Heart left ventricle (tissue), 16 donors: Measurements from ENCODE around the gene DKK3. TPM values are rescaled to one million over a fixed set of nuclear protein-coding genes. Genes with fewer than 3 reads are reported as not detected.

ENCODE experiments used
- ATAC-seq, 4 donors: fragments of 200-7000 bp; cut with Tn5 transposase; one replicate each; pipeline ENCODE4 v1.9.1; 2020 to 2022; ENCODE audit warnings: moderate library complexity in 4 of 4, mild to moderate bottlenecking in 3 of 4, moderate number of reproducible peaks in 1 of 4
- DNase-seq, 5 donors: peaks; one replicate each; pipeline ENCODE4 v3.0.0-alpha.2; 2020
- H3K27ac ChIP-seq, 12 donors: fragments of 200-600 bp; sonication (generic) in 4 of 12; one replicate each; pipeline versions ENCODE4 v1.5.0 to v1.8.0; 2016 to 2022; ENCODE audit warnings: mild to moderate bottlenecking in 2 of 12
- H3K27me3 ChIP-seq, 9 donors: fragments of 200-600 bp; sonication (generic) in 2 of 9; one replicate each; pipeline versions ENCODE4 v1.5.1 to v1.8.0; 2016 to 2022; ENCODE audit warnings: mild to moderate bottlenecking in 3 of 9
- H3K36me3 ChIP-seq, 9 donors: fragments of 200-600 bp; sonication (generic) in 2 of 9; one replicate each; pipeline versions ENCODE4 v1.5.0 to v1.8.0; 2018 to 2022; ENCODE audit warnings: mild to moderate bottlenecking in 2 of 9
- H3K4me1 ChIP-seq, 12 donors: fragments of 200-600 bp; sonication (generic) in 4 of 12; one replicate each; pipeline versions ENCODE4 v1.5.0 to v1.8.0; 2016 to 2022; ENCODE audit warnings: mild to moderate bottlenecking in 3 of 12
- H3K4me3 ChIP-seq, 12 donors: fragments of 200-600 bp; sonication (generic) in 4 of 12; one replicate each; pipeline versions ENCODE4 v1.5.0 to v1.8.0; 2017 to 2022; ENCODE audit warnings: mild to moderate bottlenecking in 9 of 12, moderate library complexity in 4 of 12
- H3K9me3 ChIP-seq, 12 donors: fragments of 200-600 bp; sonication (generic) in 4 of 12; one replicate each; pipeline versions ENCODE4 v1.5.0 to v1.8.0; 2016 to 2022; ENCODE audit warnings: mild to moderate bottlenecking in 1 of 12
- CTCF ChIP-seq, 12 donors: fragments of 200-600 bp; sonication (generic) in 4 of 12; IDR thresholded peaks; one replicate each; pipeline versions ENCODE4 v1.5.0 to v1.8.0; 2018 to 2022; ENCODE audit warnings: antibody characterized with exemption in 12 of 12, mild to moderate bottlenecking in 5 of 12
- POLR2A ChIP-seq, 2 donors: fragments of 450-650 bp; IDR thresholded peaks; one replicate each; pipeline ENCODE4 v1.6.1; 2017; ENCODE audit warnings: antibody characterized with exemption in 2 of 2, mild to moderate bottlenecking in 2 of 2, moderate library complexity in 2 of 2
- WGBS, 4 donors: extraction: QIAGEN DNeasy Blood & Tissue Kit in 2 of 4; methylation state at CpG; one replicate each; pipeline versions ENCODE4 v1.1.5 to v1.1.7; 2013 to 2018; 5-methylcytosine and 5-hydroxymethylcytosine counted together
- intact Hi-C, 10 donors: fragments of 100-400 bp; cut with DNase I; formaldehyde crosslinking; loops; one replicate each; pipeline versions ENCODE4 v1.11.1 to v1.14.2; 2022
- polyA plus RNA-seq, 2 donors: library from polyadenylated mRNA; stranded (reverse); fragments of 200-250 nt; gene quantifications; one replicate each; pipeline ENCODE4 v1.2.3, GENCODE V29; 2013
- total RNA-seq, 9 donors: library from RNA; depleted of rRNA in 2 of 9; stranded (reverse); fragments of >200 nt in 2 of 9; fragmentation: NEBNext Ultra II Directional in 3 of 9; extraction: Animal tissue kit (Norgen Biotek cat#: 25700) in 3 of 9; gene quantifications; one replicate each; pipeline versions ENCODE4 v1.1.0 to v1.2.4, GENCODE V29; 2016 to 2023
- donor health status: ischemic (EF 13 %, LVEDD 7.1; RV severe dilation, severe dysfunction).
- donor health status: healthy with polysubstance abuse.
- donor health status: DM: no; HTN: yes; CAD: no.
- donor health status: DM: no; HTN: no; CAD: no.
- donor health status: ischemic (EF 25% LVEDD 6.9; RV normal size, moderate dysfunction).
- donor health status: ischemic (EF 25% LVEDD 5.7; RV mildly dilated, moderate dysfunction).
- donor health status: healthy.
- donor health status: DM: yes; HTN: yes; CAD: no.
- donor health status: ischemic (EF 35%, LVEDD 5.7; RV mildly dilated, moderate dysfunction).
- donor health status: nonischemic (EF 11% LVEDD 7.7; RV severe dilation, severe dysfunction).
- donor health status: DM: yes; HTN: yes; CAD: no.
- donor health status: PGD.
- donor health status: ischemic (EF 29% LVEDD 5.4; RV normal size, mild dysfunction).
- donor health status: nonischemic (EF 23%, LVEDD 6.1; RV moderate dilation, normal function).

The DKK3 gene
- total and polyA plus RNA-seq, 11 donors = 117 to 851 (median 707) TPM

GRCh38 chr11:12017865-12018453 is 9.5 kb upstream of the DKK3 start:
- peak; percentile 49 to 80 (median 76) for ATAC-seq
- Histone ChIP-seq H3K36me3 (no peaks in the 10 kb centered on the region), H3K27ac (peak overlapping the region; percentile 16 to 95 (median 76)), H3K4me1 (peaks cover 0 to 45% (median 27%) of the 10 kb centered on the region in 12 donors), H3K4me3 (no peak overlapping the region), H3K27me3 (no peaks in the 10 kb centered on the region), H3K9me3 (no peaks in the 10 kb centered on the region)
- WGBS, 4 donors = 42 to 61% (median 58%) methylated on average over 3 of the region's 3 CpGs
- DNase-seq = peak in 4 of 5 donors; percentile 36 to 51 (median 48)
- TF ChIP-seq POLR2A (IDR thresholded peaks at IDR 0.05) (no peak), CTCF (IDR thresholded peaks at IDR 0.05) (no peak)
- intact Hi-C loops = loop anchor here in 1 of 10 donors (5.0 kb wide), 1 partner anchor 36 kb away; no protein-coding TSS in a partner anchor

GRCh38 chr11:12017243-12017678 is 8.8 kb upstream of the DKK3 start:
- no peaks in the 10 kb centered on the region for H3K36me3 ChIP-seq
- H3K27ac ChIP-seq = peak overlapping the region in 10 of 12 donors; percentile 35 to 95 (median 78)
- H3K4me3 ChIP-seq = no peak overlapping the region
- no peaks in the 10 kb centered on the region for H3K27me3 ChIP-seq
- WGBS, 4 donors = 42 to 59% (median 56%) methylated on average over 5 of the region's 5 CpGs
- peak in 3 of 4 donors; percentile 57 to 66 (median 64) for ATAC-seq
- H3K4me1 ChIP-seq = peaks cover 0 to 45% (median 27%) of the 10 kb centered on the region in 12 donors
- TF ChIP-seq POLR2A (IDR thresholded peaks at IDR 0.05) = no peak
- TF ChIP-seq CTCF (IDR thresholded peaks at IDR 0.05) = no peak
- H3K9me3 ChIP-seq = no peaks in the 10 kb centered on the region
- peak in 4 of 5 donors; percentile 37 to 44 (median 40) for DNase-seq
- intact Hi-C loops = loop anchor here in 1 of 10 donors (5.0 kb wide), 1 partner anchor 35 kb away; no protein-coding TSS in a partner anchor

- 73 to 87% (median 79%) methylated on average over 2 of the region's 2 CpGs for WGBS, 4 donors
These were observed 7.8 kb upstream of the DKK3 start for GRCh38 chr11:12016246-12016645.

More at GRCh38 chr11:12016246-12016645, 7.8 kb upstream of the DKK3 start:
- H3K27me3 ChIP-seq = peaks cover 0 to 6% (median 0%) of the 10 kb centered on the region in 9 donors
- intact Hi-C loops = loop anchor here in 1 of 10 donors (5.0 kb wide), 1 partner anchor 34 kb away; no protein-coding TSS in a partner anchor
- no peaks in the 10 kb centered on the region for H3K9me3 ChIP-seq
- TF ChIP-seq POLR2A (IDR thresholded peaks at IDR 0.05) (no peak), CTCF (IDR thresholded peaks at IDR 0.05) (peak in 2 of 12 donors; percentile 13 to 16)
- no peaks in the 10 kb centered on the region for H3K36me3 ChIP-seq
- H3K27ac ChIP-seq = peak overlapping the region in 2 of 12 donors; percentile 61 to 78
- DNase-seq = no peak
- H3K4me1 ChIP-seq = peaks cover 0 to 44% (median 27%) of the 10 kb centered on the region in 12 donors
- no peak for ATAC-seq
- no peak overlapping the region for H3K4me3 ChIP-seq
